H1 (cell line): ENCODE results near the gene DNAH10. TPM values are rescaled to one million over a fixed set of nuclear protein-coding genes. Genes with fewer than 3 reads are reported as not detected.

Experiments
- CTCF ChIA-PET: fragments of 300-600 bp; sonication (Branson Sonifier 250); formaldehyde crosslinking; loops from one replicate; lab custom pipeline; 2021; ENCODE audit not compliant: partially characterized antibody; lab: Charles Lee
- POLR2A ChIA-PET: fragments of 300-600 bp; sonication (Branson Sonifier 250); formaldehyde crosslinking; loops from one replicate; lab custom pipeline; 2021; ENCODE audit warnings: inconsistent platforms; ENCODE audit not compliant: partially characterized antibody; lab: Charles Lee
- DNase-seq, 2 experiments: peaks; one replicate each; pipeline versions ENCODE4 v3.0.0 to v3.0.0-alpha.2; 2010 to 2022; ENCODE audit warnings: low spot score in 2 of 2, low read depth in 1 of 2, mixed read lengths in 1 of 2
- FAIRE-seq: peaks from 2 replicates; lab custom pipeline; 2011; peaks lifted over from hg19 to GRCh38; lab: Jason Lieb, UNC
- H2AFZ ChIP-seq: 2 replicates; pipeline ENCODE4 v1.8.1; 2012; ENCODE audit warnings: low read length, inconsistent platforms
- H2AK5ac ChIP-seq: 2 replicates; pipeline ENCODE4 v1.6.1; 2013; ENCODE audit warnings: low read depth, low read length
- H2BK120ac ChIP-seq: replicated peaks from 2 replicates; pipeline ENCODE3; 2013; ENCODE audit warnings: low read depth, low read length, inconsistent platforms
- H2BK12ac ChIP-seq: 2 replicates; pipeline ENCODE4 v1.6.1; 2013; ENCODE audit warnings: low read depth, low read length
- H2BK15ac ChIP-seq: 2 replicates; pipeline ENCODE4 v1.6.1; 2013; ENCODE audit warnings: low read length
- H2BK20ac ChIP-seq: 2 replicates; pipeline ENCODE4 v1.6.1; 2013; ENCODE audit warnings: low read length
- H2BK5ac ChIP-seq: 2 replicates; pipeline ENCODE4 v1.6.1; 2013; ENCODE audit warnings: low read depth, low read length
- H3K14ac ChIP-seq: 2 replicates; pipeline ENCODE4 v1.6.1; 2013; ENCODE audit warnings: inconsistent platforms; ENCODE audit not compliant: insufficient read length
- H3K18ac ChIP-seq: 2 replicates; pipeline ENCODE4 v1.6.1; 2013; ENCODE audit warnings: low read length; ENCODE audit errors: extremely low read depth
- H3K23ac ChIP-seq: 2 replicates; pipeline ENCODE4 v1.6.1; 2013; ENCODE audit warnings: inconsistent platforms; ENCODE audit not compliant: insufficient read length
- H3K23me2 ChIP-seq: 2 replicates; pipeline ENCODE4 v1.6.1; 2013; ENCODE audit warnings: low read depth, low read length
- H3K27ac ChIP-seq: 2 replicates; pipeline ENCODE4 v1.6.1; 2011; ENCODE audit warnings: low read depth, low read length, inconsistent platforms
- H3K27me3 ChIP-seq, 4 experiments: replicated peaks in 1 of 4; 1 replicate in 1 of 4; 2 replicates in 3 of 4; pipeline versions ENCODE4 v1.6.1 to v1.8.1; 2011 to 2013; ENCODE audit warnings: low read length in 3 of 4, mild to moderate bottlenecking in 3 of 4, inconsistent platforms in 2 of 4, mixed read lengths in 2 of 4, moderate library complexity in 1 of 4; ENCODE audit not compliant: control insufficient read depth in 3 of 4, insufficient read depth in 3 of 4; ENCODE audit errors: extremely low read depth in 1 of 4
- H3K36me3 ChIP-seq, 4 experiments: 2 replicates each; pipeline versions ENCODE4 v1.6.1 to v1.8.1; 2011 to 2013; ENCODE audit warnings: mild to moderate bottlenecking in 4 of 4, low read length in 3 of 4, moderate library complexity in 2 of 4, control low read depth in 1 of 4, inconsistent platforms in 1 of 4; ENCODE audit not compliant: insufficient read depth in 4 of 4, control insufficient read depth in 2 of 4
- H3K4ac ChIP-seq: replicated peaks from 2 replicates; pipeline ENCODE3; 2013; ENCODE audit warnings: low read length, low read depth, mixed read lengths, inconsistent platforms; ENCODE audit not compliant: insufficient read length
- H3K4me1 ChIP-seq, 4 experiments: replicated peaks in 1 of 4; 1 replicate in 1 of 4; 2 replicates in 3 of 4; pipeline versions ENCODE4 v1.6.1 to v1.8.1; 2011 to 2013; ENCODE audit warnings: low read length in 3 of 4, inconsistent platforms in 2 of 4, mixed read lengths in 1 of 4; ENCODE audit not compliant: insufficient read depth in 4 of 4, control insufficient read depth in 3 of 4
- H3K4me2 ChIP-seq, 2 experiments: 2 replicates each; pipeline versions ENCODE4 v1.6.1 to v1.8.1; 2011 to 2013; ENCODE audit warnings: low read depth in 2 of 2, low read length in 2 of 2, control low read depth in 1 of 2, inconsistent platforms in 1 of 2, mild to moderate bottlenecking in 1 of 2; ENCODE audit not compliant: insufficient read depth in 1 of 2
- H3K4me3 ChIP-seq, 4 experiments: fragments of 200-600, 300-600 bp in 1 of 4; sonication (generic), shearing (Covaris generic), sonication (Bioruptor Twin) in 1 of 4; 2 replicates each; pipeline versions ENCODE4 v1.5.1 to v1.8.1; 2011 to 2016; ENCODE audit warnings: low read length in 4 of 4, low read depth in 3 of 4, control low read depth in 2 of 4, inconsistent platforms in 2 of 4, mild to moderate bottlenecking in 2 of 4, mixed read lengths in 1 of 4, moderate library complexity in 1 of 4; ENCODE audit not compliant: insufficient read depth in 2 of 4; ENCODE audit errors: extremely low read depth in 1 of 4
- H3K56ac ChIP-seq: replicated peaks from 2 replicates; pipeline ENCODE3; 2013; ENCODE audit warnings: low read depth, mild to moderate bottlenecking, mixed read lengths, low read length, inconsistent platforms; ENCODE audit not compliant: insufficient read length
- H3K79me1 ChIP-seq: 2 replicates; pipeline ENCODE4 v1.6.1; 2013; ENCODE audit warnings: low read depth, low read length, control low read depth
- H3K79me2 ChIP-seq, 2 experiments: 2 replicates each; pipeline versions ENCODE4 v1.6.1 to v1.8.1; 2012 to 2013; ENCODE audit warnings: low read length in 2 of 2, mild to moderate bottlenecking in 2 of 2, inconsistent platforms in 1 of 2; ENCODE audit not compliant: insufficient read depth in 2 of 2, control insufficient read depth in 1 of 2
- H3K9ac ChIP-seq, 4 experiments: replicated peaks in 1 of 4; 1 replicate in 1 of 4; 2 replicates in 3 of 4; pipeline versions ENCODE4 v1.6.1 to v1.8.1; 2011 to 2013; ENCODE audit warnings: low read depth in 3 of 4, low read length in 3 of 4, control low read depth in 2 of 4, mild to moderate bottlenecking in 2 of 4, moderate library complexity in 2 of 4, inconsistent platforms in 1 of 4; ENCODE audit errors: extremely low read depth in 1 of 4
- H3K9me3 ChIP-seq, 2 experiments: 2 replicates each; pipeline versions ENCODE4 v1.6.1 to v1.8.1; 2012 to 2013; ENCODE audit warnings: mild to moderate bottlenecking in 2 of 2, moderate library complexity in 2 of 2, control low read depth in 1 of 2, inconsistent platforms in 1 of 2, low read depth in 1 of 2, low read length in 1 of 2, mixed read lengths in 1 of 2; ENCODE audit not compliant: insufficient read depth in 2 of 2
- H4K20me1 ChIP-seq, 2 experiments: replicated peaks in 1 of 2; 2 replicates each; pipeline versions ENCODE3 to v1.8.1; 2011 to 2013; ENCODE audit warnings: inconsistent platforms in 2 of 2, low read length in 2 of 2, mild to moderate bottlenecking in 1 of 2; ENCODE audit not compliant: insufficient read depth in 2 of 2, control insufficient read depth in 1 of 2
- H4K5ac ChIP-seq: 2 replicates; pipeline ENCODE4 v1.6.1; 2013; ENCODE audit warnings: low read length, low read depth, mixed read lengths, inconsistent platforms; ENCODE audit not compliant: insufficient read length
- H4K8ac ChIP-seq: 2 replicates; pipeline ENCODE4 v1.8.0; 2013; ENCODE audit warnings: mild to moderate bottlenecking, moderate library complexity, low read length, inconsistent platforms; ENCODE audit not compliant: insufficient read depth; ENCODE audit errors: extremely low read depth
- H4K91ac ChIP-seq: replicated peaks from 2 replicates; pipeline ENCODE3; 2013; ENCODE audit warnings: low read length, mixed read lengths, inconsistent platforms; ENCODE audit not compliant: insufficient read length
- ASH2L ChIP-seq: fragments of 200-600, 300-600 bp; sonication (generic); IDR thresholded peaks from one replicate; pipeline ENCODE4 v1.7.1; 2017; ENCODE audit warnings: low read length
- EGR1 ChIP-seq: IDR thresholded peaks from 2 replicates; pipeline ENCODE4 v1.6.1; 2011; ENCODE audit warnings: low read depth, low read length, borderline replicate concordance
- EZH2 ChIP-seq: fragments of 200-600 bp; sonication (generic); IDR thresholded peaks from 2 replicates; pipeline ENCODE4 v1.7.1; 2012; ENCODE audit warnings: low read depth, mild to moderate bottlenecking, moderate library complexity, low read length, inconsistent platforms; ENCODE audit not compliant: severe bottlenecking
- FOSL1 ChIP-seq: IDR thresholded peaks from 2 replicates; pipeline ENCODE4 v1.6.1; 2011; ENCODE audit warnings: mild to moderate bottlenecking, low read depth, low read length, moderate library complexity; ENCODE audit not compliant: insufficient read depth
- HDAC2 ChIP-seq, 2 experiments: fragments of 300-600 bp in 1 of 2; sonication (generic) in 1 of 2; IDR thresholded peaks; 2 replicates each; pipeline ENCODE4 v1.6.1; 2011 to 2012; ENCODE audit warnings: low read depth in 2 of 2, low read length in 2 of 2, mild to moderate bottlenecking in 2 of 2, moderate library complexity in 2 of 2, borderline replicate concordance in 1 of 2, inconsistent platforms in 1 of 2
- MAFK ChIP-seq: IDR thresholded peaks from 2 replicates; pipeline ENCODE4 v1.6.1; 2012; ENCODE audit warnings: low read depth, mild to moderate bottlenecking, improper control_type of control experiment, low read length
- NRF1 ChIP-seq: IDR thresholded peaks from 2 replicates; pipeline ENCODE4 v1.6.1; 2011; ENCODE audit warnings: mild to moderate bottlenecking, low read depth, low read length, improper control_type of control experiment
- SIRT6 ChIP-seq: IDR thresholded peaks from one replicate; pipeline ENCODE4 v1.7.1; 2012; ENCODE audit warnings: low read length, inconsistent platforms
- TAF7 ChIP-seq: optimal IDR thresholded peaks from 2 replicates; pipeline ENCODE3; 2011; ENCODE audit warnings: low read depth, mild to moderate bottlenecking, inconsistent platforms, low read length, moderate library complexity, borderline replicate concordance
- TBP ChIP-seq: IDR thresholded peaks from 2 replicates; pipeline ENCODE4 v1.6.1; 2011; ENCODE audit warnings: low read depth, low read length, improper control_type of control experiment
- WGBS, 2 experiments: shearing (Covaris generic) in 1 of 2; methylation state at CpG; one replicate each; pipeline versions ENCODE4 v1.1.6 to v1.1.7; 2013 to 2015; ENCODE audit warnings: low lambda C conversion rate in 2 of 2, mixed read lengths in 2 of 2, inconsistent platforms in 1 of 2, low coverage in 1 of 2, missing lambda C conversion rate in 1 of 2; ENCODE audit not compliant: insufficient replicate concordance in 2 of 2, insufficient coverage in 1 of 2, insufficient read length in 1 of 2; ENCODE audit errors: extremely low coverage in 1 of 2, missing lambda C conversion rate in 1 of 2; 5-methylcytosine and 5-hydroxymethylcytosine counted together
- polyA plus RNA-seq, 7 experiments: library from polyadenylated mRNA; depleted of rRNA in 3 of 7; stranded (reverse) in 5 of 7; unstranded in 2 of 7; fragments of >200 nt in 5 of 7; fragments of 200-250 nt in 2 of 7; gene quantifications; 1 replicate in 5 of 7; 2 replicates in 1 of 7; 4 replicates in 1 of 7; pipeline versions ENCODE4 v1.2.1 to v1.2.3, GENCODE V29; 2011 to 2013; ENCODE audit warnings: missing spikeins in 2 of 7, mixed read lengths in 2 of 7
- total RNA-seq: library from RNA; stranded (reverse); fragmentation: NEBNext Ultra II Directional; extraction: Animal tissue kit (Norgen Biotek cat#: 25700); gene quantifications from 2 replicates; pipeline ENCODE4 v1.2.1, GENCODE V29; 2021
- TF ChIP-seq, protein P1 (sequence below): IDR thresholded peaks from 2 replicates; pipeline ENCODE4 v1.6.1; 2011; ENCODE audit warnings: low read length, improper control_type of control experiment

Gene DNAH10
- total and polyA plus RNA-seq, 2 of the 8 experiments (the other 6 are each of a cell fraction or from before 2014, with no cell fraction given): 0.02 to 0.24 TPM

DNA sequence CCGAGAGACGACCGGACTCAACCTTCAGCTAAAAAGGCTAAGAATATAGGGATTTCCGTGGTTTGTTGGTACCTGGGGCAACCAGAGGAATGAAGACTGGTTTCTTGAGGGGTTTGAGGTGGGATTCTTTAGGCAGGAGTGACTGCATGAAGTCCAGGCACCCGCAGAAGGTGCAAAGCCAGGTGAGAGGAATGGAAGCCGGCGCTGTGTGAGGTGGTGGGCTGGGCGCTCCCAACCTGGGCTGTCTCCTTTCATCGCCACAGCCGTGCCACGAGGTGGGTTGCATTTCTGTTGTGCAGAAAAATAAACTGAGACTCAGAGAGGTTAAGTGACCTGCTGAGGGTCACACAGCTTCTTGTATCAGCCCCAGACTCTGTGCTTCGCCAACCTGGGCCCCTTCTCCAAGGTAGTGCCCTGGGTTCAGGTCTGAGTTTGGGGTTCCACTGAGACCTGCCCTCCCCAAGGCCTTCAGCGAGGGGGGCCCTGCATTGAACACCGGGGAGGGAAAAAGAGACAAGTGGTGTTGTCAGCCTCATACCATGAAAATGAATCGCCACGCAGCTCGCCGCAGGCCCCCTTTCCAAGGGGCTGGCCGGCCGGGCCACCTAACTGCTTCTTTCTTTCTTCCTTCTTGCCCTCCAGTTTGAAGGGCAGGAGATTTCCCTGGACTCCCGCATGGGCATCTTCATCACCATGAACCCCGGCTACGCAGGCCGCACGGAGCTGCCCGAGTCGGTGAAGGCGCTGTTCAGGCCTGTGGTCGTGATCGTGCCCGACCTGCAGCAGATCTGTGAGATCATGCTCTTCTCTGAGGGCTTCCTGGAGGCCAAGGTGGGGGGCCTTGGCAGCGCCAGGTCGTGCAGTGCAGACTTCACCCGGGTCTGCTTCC lies 88.4 kb downstream of the DNAH10 start:
- POLR2A ChIA-PET: no interaction called here
- Histone ChIP-seq H3K4ac (no peak overlapping the region), H3K27me3 (no peaks in the 10 kb centered on the region), H3K79me1 (no peaks in the 10 kb centered on the region), H2BK15ac (no peak overlapping the region), H3K4me2 (no peak overlapping the region), H4K8ac (no peak overlapping the region; the same call in 1 of the 2 replicates), H3K4me1 (no peaks in the 10 kb centered on the region), H4K5ac (no peak overlapping the region), H3K9me3 (no peaks in the 10 kb centered on the region), H3K23me2 (peaks cover 3% of the 10 kb centered on the region; the same call in 1 of the 2 replicates), H2AK5ac (no peak overlapping the region), H2BK5ac (no peak overlapping the region), H3K9ac (no peak overlapping the region), H4K20me1 (no peaks in the 10 kb centered on the region), H3K23ac (no peak overlapping the region), H2BK120ac (no peak overlapping the region), H4K91ac (no peak overlapping the region), H3K27ac (no peak overlapping the region), H3K14ac (no peak overlapping the region), H2AFZ (no peak overlapping the region), H3K56ac (no peak overlapping the region), H3K18ac (no peak overlapping the region), H3K36me3 (no peaks in the 10 kb centered on the region), H2BK12ac (no peak overlapping the region), H3K4me3 (no peak overlapping the region), H2BK20ac (no peak overlapping the region), H3K79me2 (no peaks in the 10 kb centered on the region)
- no peak for FAIRE-seq
- CTCF ChIA-PET: interaction anchor here (0.7 to 2.0 kb wide), 3 partner anchors 9 to 55 kb away, joined by 3 to 5 read pairs (median 4); no protein-coding TSS in a partner anchor
- no peak for DNase-seq
- WGBS, 2 experiments: 91% methylated on average over 33 of the region's 34 CpGs; no CpG with 5 or more reads in 1 of the 2 experiments
- TF ChIP-seq EZH2 (no peak), HDAC2 (IDR thresholded peaks at IDR 0.05; ENCODE audit: borderline replicate concordance in 1 of 2, low read depth in 2 of 2, low read length in 2 of 2) (no peak), EGR1 (no peak), MAFK (no peak), FOSL1 (no peak), TAF7 (no peak), NRF1 (no peak), ASH2L (no peak), TBP (no peak), SIRT6 (no peak)
- TF ChIP-seq, protein P1, sequence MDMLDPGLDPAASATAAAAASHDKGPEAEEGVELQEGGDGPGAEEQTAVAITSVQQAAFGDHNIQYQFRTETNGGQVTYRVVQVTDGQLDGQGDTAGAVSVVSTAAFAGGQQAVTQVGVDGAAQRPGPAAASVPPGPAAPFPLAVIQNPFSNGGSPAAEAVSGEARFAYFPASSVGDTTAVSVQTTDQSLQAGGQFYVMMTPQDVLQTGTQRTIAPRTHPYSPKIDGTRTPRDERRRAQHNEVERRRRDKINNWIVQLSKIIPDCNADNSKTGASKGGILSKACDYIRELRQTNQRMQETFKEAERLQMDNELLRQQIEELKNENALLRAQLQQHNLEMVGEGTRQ: no peak
